Measurements from ENCODE around the gene TEKT3. TPM values are rescaled to one million over a fixed set of nuclear protein-coding genes. Genes with fewer than 3 reads are reported as not detected.

Gene TEKT3
- polyA plus RNA-seq, 1 of the 3 experiments (the other 2 are of a cell fraction): 0.62 TPM

GRCh38 chr17:15308758-15309157 lies 32.6 kb downstream of the TEKT3 start:
- 90% methylated on average over 7 of the region's 7 CpGs for WGBS (ENCODE audit: low lambda C conversion rate)
- Histone ChIP-seq H4K20me1 (ENCODE audit: insufficient read depth) (no peaks in the 10 kb centered on the region), H3F3A (replicated peaks; ENCODE audit: insufficient read depth) (no peaks in the 10 kb centered on the region), H3K79me2 (ENCODE audit: insufficient read depth) (no peaks in the 10 kb centered on the region), H3K4me1 (ENCODE audit: control insufficient read depth in 1 of 2, insufficient read depth in 2 of 2, low read depth in 1 of 2, low read length in 1 of 2) (peaks cover 0 to 8% of the 10 kb centered on the region in 2 experiments; a peak in 2 of 4 replicates), H3K4me2 (no peak overlapping the region), H3K9me3 (no peaks in the 10 kb centered on the region), H3K9me2 (no peaks in the 10 kb centered on the region), H3K27ac (ENCODE audit: low read depth in 2 of 2, low read length in 1 of 2) (no peak overlapping the region), H2AFZ (ENCODE audit: low read depth) (no peak overlapping the region), H3K4me3 (ENCODE audit: low read depth in 2 of 2, low read length in 1 of 2) (no peak overlapping the region), H3K27me3 (ENCODE audit: insufficient read depth) (peaks cover 10% of the 10 kb centered on the region; the same call in 1 of the 2 replicates), H3K36me3 (replicated peaks in 1 of 2; ENCODE audit: control insufficient read depth in 1 of 2, insufficient read depth in 2 of 2, low read length in 1 of 2) (no peaks in the 10 kb centered on the region), H3K9ac (no peak overlapping the region)
- ChIA-PET CTCF (interaction anchor here (0.8 kb wide), 1 partner anchor 96 kb away, joined by 3 read pairs; no protein-coding TSS in a partner anchor), POLR2A (no interaction called here)
- no peak for DNase-seq
- no peak for TF ChIP-seq FOSL2 (IDR thresholded peaks at IDR 0.05; ENCODE audit: borderline replicate concordance, low read depth)
- no peak for TF ChIP-seq SMC3 (IDR thresholded peaks at IDR 0.05; ENCODE audit: low read depth, low read length)
- TF ChIP-seq RXRA (IDR thresholded peaks at IDR 0.05; ENCODE audit: borderline replicate concordance, low read depth): no peak
- no peak for TF ChIP-seq EP300 (IDR thresholded peaks at IDR 0.05; ENCODE audit: borderline replicate concordance in 1 of 2, low read depth in 1 of 2, low read length in 1 of 2)
- TF ChIP-seq GABPA (IDR thresholded peaks at IDR 0.05; ENCODE audit: low read depth): no peak
- TF ChIP-seq NFIC (IDR thresholded peaks at IDR 0.05; ENCODE audit: borderline replicate concordance): no peak
- TF ChIP-seq MAX (IDR thresholded peaks at IDR 0.05; ENCODE audit: low read depth): no peak
- no peak for TF ChIP-seq SIN3A (IDR thresholded peaks at IDR 0.05; ENCODE audit: borderline replicate concordance, low read depth, low read length)
- no peak for TF ChIP-seq MEF2A (IDR thresholded peaks at IDR 0.05; ENCODE audit: borderline replicate concordance, low read depth)
- no peak for TF ChIP-seq TEAD4 (IDR thresholded peaks at IDR 0.05; ENCODE audit: borderline replicate concordance, insufficient read depth)
- no peak for TF ChIP-seq IRF3 (IDR thresholded peaks at IDR 0.05; ENCODE audit: low read depth, low read length)
- TF ChIP-seq POLR2AphosphoS5 (IDR thresholded peaks at IDR 0.05; ENCODE audit: low read depth, low read length): no peak
- TF ChIP-seq PBX3 (IDR thresholded peaks at IDR 0.05): no peak
- no peak for TF ChIP-seq TCF12 (IDR thresholded peaks at IDR 0.05)
- TF ChIP-seq RFX5 (IDR thresholded peaks at IDR 0.05; ENCODE audit: low read length): no peak
- TF ChIP-seq MXI1 (IDR thresholded peaks at IDR 0.05; ENCODE audit: low read depth, low read length): no peak
- no peak for TF ChIP-seq GATA2 (CRISPR knock-in tag; IDR thresholded peaks at IDR 0.05)
- no peak for TF ChIP-seq JUND (IDR thresholded peaks at IDR 0.05)
- TF ChIP-seq NRF1 (IDR thresholded peaks at IDR 0.05; ENCODE audit: low read depth, low read length): no peak

Data from SK-N-SH (cell line).